ENCODE data around the gene VIT. TPM values are rescaled to one million over a fixed set of nuclear protein-coding genes. Genes with fewer than 3 reads are reported as not detected.

VIT gene
- polyA plus RNA-seq, 1 experiment: not detected

DNA sequence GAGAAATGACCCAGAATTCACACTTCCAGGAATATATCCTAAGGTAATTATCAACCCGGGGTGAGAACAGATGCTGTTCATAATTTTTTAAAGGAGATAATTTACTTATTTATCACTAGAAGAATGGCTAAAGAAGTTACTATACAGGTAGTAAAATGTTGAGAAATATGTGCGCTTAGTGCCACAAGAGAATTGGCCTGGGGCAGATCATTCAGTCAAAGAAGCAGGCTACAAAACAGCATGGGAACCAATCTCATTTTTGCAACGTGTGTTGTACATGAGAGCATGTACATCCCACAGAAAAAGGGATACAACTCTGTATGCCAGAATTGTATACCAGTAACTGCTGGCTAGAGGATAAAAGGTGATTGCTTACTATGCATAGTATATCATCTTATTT lies 75.2 kb downstream of the VIT start:
- Histone ChIP-seq H3K27me3 (ENCODE audit: control insufficient read depth, insufficient read depth, low read length) (peaks cover 14% of the 10 kb centered on the region), H3K9me3 (ENCODE audit: control insufficient read depth, insufficient read depth, low read length) (no peaks in the 10 kb centered on the region), H3K27ac (ENCODE audit: low read depth, low read length) (no peak overlapping the region), H3K4me3 (ENCODE audit: low read depth, low read length) (no peak overlapping the region)
- TF ChIP-seq, protein P1, sequence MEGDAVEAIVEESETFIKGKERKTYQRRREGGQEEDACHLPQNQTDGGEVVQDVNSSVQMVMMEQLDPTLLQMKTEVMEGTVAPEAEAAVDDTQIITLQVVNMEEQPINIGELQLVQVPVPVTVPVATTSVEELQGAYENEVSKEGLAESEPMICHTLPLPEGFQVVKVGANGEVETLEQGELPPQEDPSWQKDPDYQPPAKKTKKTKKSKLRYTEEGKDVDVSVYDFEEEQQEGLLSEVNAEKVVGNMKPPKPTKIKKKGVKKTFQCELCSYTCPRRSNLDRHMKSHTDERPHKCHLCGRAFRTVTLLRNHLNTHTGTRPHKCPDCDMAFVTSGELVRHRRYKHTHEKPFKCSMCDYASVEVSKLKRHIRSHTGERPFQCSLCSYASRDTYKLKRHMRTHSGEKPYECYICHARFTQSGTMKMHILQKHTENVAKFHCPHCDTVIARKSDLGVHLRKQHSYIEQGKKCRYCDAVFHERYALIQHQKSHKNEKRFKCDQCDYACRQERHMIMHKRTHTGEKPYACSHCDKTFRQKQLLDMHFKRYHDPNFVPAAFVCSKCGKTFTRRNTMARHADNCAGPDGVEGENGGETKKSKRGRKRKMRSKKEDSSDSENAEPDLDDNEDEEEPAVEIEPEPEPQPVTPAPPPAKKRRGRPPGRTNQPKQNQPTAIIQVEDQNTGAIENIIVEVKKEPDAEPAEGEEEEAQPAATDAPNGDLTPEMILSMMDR (IDR thresholded peaks at IDR 0.05; ENCODE audit: low read depth, low read length): no peak
- ChIA-PET POLR2A (no interaction called here), CTCF (interaction anchor here (0.6 to 1.7 kb wide), 4 partner anchors 14 to 430 kb away, joined by 3 to 13 read pairs (median 6); no protein-coding TSS in a partner anchor)
- no peak for DNase-seq (ENCODE audit: low read depth, low spot score)

DNA sequence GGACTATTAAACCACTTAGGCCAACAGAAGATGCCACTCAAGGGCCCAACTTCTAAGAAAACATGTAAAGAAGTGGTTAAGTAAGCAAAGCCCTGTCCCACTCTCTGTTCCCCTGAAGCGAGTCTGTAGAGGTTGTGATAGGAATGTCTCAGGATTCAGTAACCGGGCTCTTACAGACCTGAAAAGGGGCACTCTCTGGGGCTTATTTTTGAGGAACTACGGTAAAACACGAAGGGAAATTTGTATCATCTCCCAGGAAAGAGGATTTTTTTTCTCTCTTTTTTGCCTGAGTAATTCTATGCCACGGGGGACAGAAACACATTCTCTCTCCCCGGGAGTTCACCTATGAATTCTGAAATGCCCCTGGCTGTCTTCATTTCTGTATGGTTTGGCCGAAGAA lies 77.4 kb downstream of the VIT start:
- H3K4me3 ChIP-seq (ENCODE audit: low read depth, low read length): no peak overlapping the region
- ChIA-PET CTCF (interaction anchor here (1.2 to 1.5 kb wide), 3 partner anchors 8 to 12 kb away, joined by 3 to 5 read pairs (median 3); no protein-coding TSS in a partner anchor), POLR2A (no interaction called here)
- DNase-seq (ENCODE audit: low read depth, low spot score): no peak
- TF ChIP-seq, protein P1 (IDR thresholded peaks at IDR 0.05; ENCODE audit: low read depth, low read length): no peak
- no peak overlapping the region for H3K27ac ChIP-seq (ENCODE audit: low read depth, low read length)
- H3K9me3 ChIP-seq (ENCODE audit: control insufficient read depth, insufficient read depth, low read length): no peaks in the 10 kb centered on the region
- peaks cover 18% of the 10 kb centered on the region for H3K27me3 ChIP-seq (ENCODE audit: control insufficient read depth, insufficient read depth, low read length)

DNA sequence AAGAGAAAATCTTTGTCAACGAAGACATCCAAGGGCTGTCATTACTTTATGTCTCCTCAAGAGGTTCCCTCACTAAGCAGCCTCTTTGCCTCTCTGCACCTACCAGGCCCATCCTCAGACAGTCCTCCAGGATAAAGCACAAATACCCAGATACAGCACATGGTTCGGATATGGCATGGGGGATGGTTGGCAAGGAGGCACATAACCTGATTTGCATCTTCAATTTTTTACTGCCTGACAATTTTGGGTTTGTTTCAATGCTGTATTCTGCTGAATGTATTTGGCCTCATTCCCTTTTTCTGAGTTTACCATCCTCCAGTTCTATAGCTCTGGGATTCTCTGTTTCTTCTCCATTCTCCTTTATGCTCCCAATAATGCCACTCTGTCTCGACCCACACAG lies 78.8 kb downstream of the VIT start:
- POLR2A ChIA-PET: no interaction called here
- Histone ChIP-seq H3K9me3 (ENCODE audit: control insufficient read depth, insufficient read depth, low read length) (no peaks in the 10 kb centered on the region), H3K27me3 (ENCODE audit: control insufficient read depth, insufficient read depth, low read length) (peaks cover 15% of the 10 kb centered on the region), H3K27ac (ENCODE audit: low read depth, low read length) (no peak overlapping the region), H3K4me3 (ENCODE audit: low read depth, low read length) (no peak overlapping the region)
- TF ChIP-seq, protein P1 (IDR thresholded peaks at IDR 0.05; ENCODE audit: low read depth, low read length): no peak
- CTCF ChIA-PET: interaction anchor here (0.6 to 3.5 kb wide), 2 partner anchors 9 to 11 kb away, joined by 3 to 27 read pairs; no protein-coding TSS in a partner anchor
- DNase-seq (ENCODE audit: low read depth, low spot score): no peak

DNA sequence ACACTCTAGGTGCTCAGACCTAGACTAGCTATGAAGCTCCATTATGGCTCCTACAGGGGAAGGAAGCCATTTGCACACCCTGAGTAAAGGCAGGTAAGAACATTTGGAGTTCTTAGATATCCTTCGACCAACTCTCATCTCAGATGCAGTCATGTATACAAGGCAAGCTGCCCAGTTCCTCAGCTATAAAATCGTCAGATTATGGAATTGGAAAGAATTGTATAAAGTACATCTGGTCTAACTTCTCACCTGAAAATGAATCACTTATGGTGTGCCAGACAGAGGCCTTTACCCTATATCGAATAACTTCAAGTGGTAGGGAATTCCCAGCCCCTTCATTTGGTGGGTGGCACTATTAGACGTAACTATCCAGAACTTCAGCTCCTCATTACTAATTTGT lies 79.3 kb downstream of the VIT start:
- ChIA-PET CTCF (interaction anchor here (0.6 to 3.5 kb wide), 2 partner anchors 8 to 10 kb away, joined by 3 to 27 read pairs; no protein-coding TSS in a partner anchor), POLR2A (no interaction called here)
- Histone ChIP-seq H3K9me3 (ENCODE audit: control insufficient read depth, insufficient read depth, low read length) (no peaks in the 10 kb centered on the region), H3K27me3 (ENCODE audit: control insufficient read depth, insufficient read depth, low read length) (peaks cover 14% of the 10 kb centered on the region), H3K4me3 (ENCODE audit: low read depth, low read length) (no peak overlapping the region), H3K27ac (ENCODE audit: low read depth, low read length) (no peak overlapping the region)
- TF ChIP-seq, protein P1 (IDR thresholded peaks at IDR 0.05; ENCODE audit: low read depth, low read length): no peak
- no peak for DNase-seq (ENCODE audit: low read depth, low spot score)

DNA sequence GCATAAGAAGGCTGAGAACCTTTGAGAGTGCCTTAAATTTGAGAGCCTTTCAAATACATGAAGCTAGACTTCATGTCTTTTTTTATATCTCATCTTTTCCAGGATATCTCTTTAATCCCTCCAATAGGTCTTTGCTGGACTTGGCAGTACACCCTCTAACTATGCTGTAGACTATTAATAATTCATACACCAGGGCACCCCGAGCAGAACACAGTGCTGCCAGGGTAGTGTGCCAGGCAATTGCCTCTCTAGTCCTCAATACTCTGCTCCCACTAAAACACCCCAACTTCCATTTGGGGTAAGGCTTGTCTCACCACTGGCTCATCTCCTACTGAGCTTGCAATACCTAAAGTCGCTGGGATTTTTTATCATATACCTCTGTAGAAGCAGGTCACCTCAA lies 80.8 kb downstream of the VIT start:
- ChIA-PET POLR2A (no interaction called here), CTCF (interaction anchor here (1.3 to 3.5 kb wide), 3 partner anchors 9 to 142 kb away, joined by 3 to 27 read pairs (median 4); no protein-coding TSS in a partner anchor)
- Histone ChIP-seq H3K9me3 (ENCODE audit: control insufficient read depth, insufficient read depth, low read length) (no peaks in the 10 kb centered on the region), H3K27me3 (ENCODE audit: control insufficient read depth, insufficient read depth, low read length) (peaks cover 16% of the 10 kb centered on the region), H3K4me3 (ENCODE audit: low read depth, low read length) (no peak overlapping the region), H3K27ac (ENCODE audit: low read depth, low read length) (no peak overlapping the region)
- TF ChIP-seq, protein P1 (IDR thresholded peaks at IDR 0.05; ENCODE audit: low read depth, low read length): no peak
- DNase-seq (ENCODE audit: low read depth, low spot score): no peak

Measured in AG04450 (cell line).